ENCODE results near the gene SLCO1A2. TPM values are rescaled to one million over a fixed set of nuclear protein-coding genes. Genes with fewer than 3 reads are reported as not detected.

Gene SLCO1A2
- total RNA-seq, 2 donors from 2014 or later: not detected

DNA sequence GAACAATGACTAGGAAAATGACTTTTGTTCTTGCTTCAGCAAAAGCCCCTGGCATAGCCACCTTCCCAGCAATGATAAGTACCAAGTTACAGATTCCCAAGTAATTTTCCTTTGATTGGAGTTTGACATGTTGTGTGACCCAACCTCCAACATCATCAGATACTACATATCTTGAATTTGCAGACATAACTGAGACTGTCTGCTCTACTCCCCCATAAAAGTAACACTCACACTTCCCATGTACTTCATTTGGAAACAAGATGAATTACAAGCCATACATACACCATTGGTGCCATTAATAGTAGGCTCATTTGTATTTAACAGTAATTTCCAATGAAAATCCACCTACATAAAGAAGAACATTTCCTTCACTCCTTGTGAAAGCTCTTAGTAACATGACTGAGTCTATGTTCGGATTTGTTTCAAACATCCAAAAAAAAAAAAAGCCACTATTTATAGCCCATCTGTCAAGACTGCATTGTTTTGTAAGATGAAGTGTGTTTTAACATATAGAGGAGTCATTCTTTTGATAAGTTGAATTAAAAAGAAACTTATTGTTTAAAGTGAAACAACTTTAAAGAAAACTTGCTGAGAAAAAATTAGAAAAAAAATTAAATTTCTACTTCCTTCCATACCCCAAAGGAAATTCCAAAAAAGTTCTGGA lies 12.0 kb upstream of the SLCO1A2 start:
- Histone ChIP-seq H3K36me3 (no peaks in the 10 kb centered on the region), H3K27me3 (no peaks in the 10 kb centered on the region), H3K4me1 (no peaks in the 10 kb centered on the region), H3K27ac (no peak overlapping the region), H3K4me3 (no peak overlapping the region), H3K9me3 (no peaks in the 10 kb centered on the region)
- no peak for DNase-seq (ENCODE audit: low spot score)
- no peak for TF ChIP-seq CTCF (IDR thresholded peaks at IDR 0.05)

GRCh38 chr12:21343636-21344035 lies 8.9 kb upstream of the SLCO1A2 start:
- H3K9me3 ChIP-seq: no peaks in the 10 kb centered on the region
- H3K4me1 ChIP-seq: no peaks in the 10 kb centered on the region
- H3K36me3 ChIP-seq: no peaks in the 10 kb centered on the region
- H3K27me3 ChIP-seq: no peaks in the 10 kb centered on the region
- H3K4me3 ChIP-seq: no peak overlapping the region
- no peak overlapping the region for H3K27ac ChIP-seq
- DNase-seq (ENCODE audit: low spot score): no peak
- no peak for TF ChIP-seq CTCF (IDR thresholded peaks at IDR 0.05)

DNA sequence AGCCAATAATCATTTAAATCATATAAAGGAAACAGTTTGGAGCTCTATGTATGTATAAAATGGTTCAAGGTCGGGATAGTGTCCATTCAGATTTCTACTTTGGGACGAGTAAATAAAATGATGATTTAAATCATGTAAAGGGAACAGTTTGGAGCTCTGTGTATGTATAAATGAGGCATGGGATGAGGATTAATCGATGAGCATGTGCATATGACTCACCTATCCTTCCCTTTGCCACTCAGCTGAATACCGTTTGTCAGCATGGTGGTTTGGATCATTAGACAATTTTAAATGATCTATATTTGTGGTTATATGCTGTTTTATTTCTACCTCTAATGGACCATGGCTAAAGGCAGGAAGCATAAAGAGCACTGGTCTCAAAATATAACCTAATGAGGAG lies 7.1 kb upstream of the SLCO1A2 start:
- Histone ChIP-seq H3K27ac (no peak overlapping the region), H3K36me3 (no peaks in the 10 kb centered on the region)
- TF ChIP-seq CTCF (IDR thresholded peaks at IDR 0.05): no peak

DNA sequence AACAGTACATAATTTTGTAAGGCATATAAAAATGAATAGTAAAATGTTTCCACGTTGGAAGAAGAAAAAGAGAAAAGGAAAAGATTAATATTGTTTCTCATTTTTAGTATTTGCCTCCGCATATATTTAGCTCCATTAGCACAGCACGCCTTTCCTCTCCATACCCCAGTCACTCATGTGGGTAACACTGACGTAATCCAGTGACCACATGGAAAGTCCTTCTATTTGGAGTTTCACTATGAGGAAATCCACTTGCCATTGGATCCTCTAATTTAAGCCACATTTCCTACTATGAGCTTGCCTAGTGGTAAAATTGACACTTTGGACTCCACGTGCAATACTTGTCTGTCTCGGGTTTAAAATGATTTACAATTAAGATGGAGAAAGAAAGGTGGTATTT lies 5.7 kb upstream of the SLCO1A2 start:
- no peaks in the 10 kb centered on the region for H3K36me3 ChIP-seq
- H3K4me1 ChIP-seq: no peaks in the 10 kb centered on the region
- H3K4me3 ChIP-seq: no peak overlapping the region
- DNase-seq (ENCODE audit: low spot score): no peak
- no peaks in the 10 kb centered on the region for H3K27me3 ChIP-seq
- TF ChIP-seq CTCF (IDR thresholded peaks at IDR 0.05): no peak
- H3K9me3 ChIP-seq: no peaks in the 10 kb centered on the region
- H3K27ac ChIP-seq: no peak overlapping the region

More for the DNA sequence above, 7.1 kb upstream of the SLCO1A2 start:
- H3K4me3 ChIP-seq: no peak overlapping the region
- DNase-seq (ENCODE audit: low spot score): no peak
- H3K4me1 ChIP-seq: no peaks in the 10 kb centered on the region
- no peaks in the 10 kb centered on the region for H3K9me3 ChIP-seq
- H3K27me3 ChIP-seq: no peaks in the 10 kb centered on the region

DNA sequence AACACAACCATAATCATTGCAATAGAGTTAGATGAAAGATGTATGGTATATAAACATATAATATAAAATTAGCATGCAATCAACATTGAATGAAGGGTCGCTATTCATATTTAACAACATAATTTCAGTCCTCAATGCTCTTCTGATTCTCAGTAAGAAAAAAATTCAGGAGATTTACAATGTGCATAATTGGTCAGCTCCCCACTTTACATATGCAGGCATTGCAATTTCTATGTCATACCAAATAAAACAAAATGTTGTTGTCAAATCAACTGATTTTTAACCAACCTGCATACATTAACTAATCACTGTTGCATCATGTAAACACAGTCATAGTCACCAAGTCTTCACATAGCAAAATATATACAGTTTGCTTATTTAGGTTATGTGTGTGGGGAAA lies 5.2 kb upstream of the SLCO1A2 start:
- no peak for TF ChIP-seq CTCF (IDR thresholded peaks at IDR 0.05)
- Histone ChIP-seq H3K36me3 (no peaks in the 10 kb centered on the region), H3K4me3 (no peak overlapping the region), H3K4me1 (no peaks in the 10 kb centered on the region), H3K9me3 (no peaks in the 10 kb centered on the region), H3K27ac (no peak overlapping the region), H3K27me3 (no peaks in the 10 kb centered on the region)
- no peak for DNase-seq (ENCODE audit: low spot score)

Data from right atrium auricular region (tissue), 2 donors.